KBM-7 (cell line): ENCODE measurements around the gene COQ3.

ENCODE experiments used
- DNase-seq: peaks from one replicate; pipeline ENCODE4 v3.0.0-alpha.2; 2015
- in situ Hi-C: fragments of 300-500 bp; cut with MboI; formaldehyde crosslinking; loops from 2 replicates; pipeline ENCODE4 v1.14.3; 2020; ENCODE audit warnings: low sequenced_read_pairs, low pct_unique_long_range_greater_than_20kb, mixed read lengths

The COQ3 gene

DNA sequence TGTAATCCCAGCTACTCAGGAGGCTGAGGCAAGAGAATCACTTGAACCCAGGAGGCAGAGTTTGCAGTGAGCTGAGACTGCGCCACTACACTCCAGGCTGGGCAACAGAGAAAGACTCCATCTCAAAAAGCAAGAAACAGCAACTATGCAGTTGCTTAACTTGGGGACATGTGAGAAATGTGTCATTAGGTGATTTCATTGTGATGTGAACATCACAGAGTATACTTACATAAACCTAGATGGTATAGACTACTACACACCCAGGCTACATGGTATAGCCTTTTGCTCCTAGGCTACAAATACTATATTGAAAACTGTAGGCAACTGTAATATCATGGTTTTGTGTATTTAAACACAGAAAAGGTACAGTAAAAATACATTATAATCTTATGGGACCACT is 3.3 kb upstream of the COQ3 start:
- no peak for DNase-seq
- in situ Hi-C loops = no loop called here

- no peak for DNase-seq
- in situ Hi-C loops = no loop called here
Measured at GRCh38 chr6:99393366-99393697, 663 bp downstream of the COQ3 start.

GRCh38 chr6:99390896-99391295 is 3.1 kb downstream of the COQ3 start:
- DNase-seq = no peak
- in situ Hi-C loops = no loop called here

GRCh38 chr6:99384507-99384906 is 9.5 kb downstream of the COQ3 start:
- DNase-seq = no peak
- in situ Hi-C loops = no loop called here

DNA sequence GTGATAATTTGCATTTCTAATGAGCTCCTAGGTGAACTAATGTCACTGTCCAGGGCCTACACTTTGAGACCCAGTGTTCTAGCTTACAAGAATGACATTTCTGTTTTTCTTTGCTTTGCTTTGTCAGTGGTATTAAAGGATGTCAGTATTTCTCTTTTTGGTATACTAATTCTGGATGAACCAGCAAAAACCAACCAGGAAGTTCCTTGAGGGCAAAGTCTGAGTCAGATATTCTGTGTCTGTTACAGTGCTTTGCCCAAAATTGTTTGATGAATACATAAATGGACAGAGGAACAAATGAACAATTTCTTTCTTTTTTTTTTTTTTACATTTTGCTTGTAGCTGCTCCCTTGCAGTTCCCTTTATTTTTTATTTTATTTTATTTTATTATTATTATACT is 15.4 kb downstream of the COQ3 start:
- in situ Hi-C loops = no loop called here

DNA sequence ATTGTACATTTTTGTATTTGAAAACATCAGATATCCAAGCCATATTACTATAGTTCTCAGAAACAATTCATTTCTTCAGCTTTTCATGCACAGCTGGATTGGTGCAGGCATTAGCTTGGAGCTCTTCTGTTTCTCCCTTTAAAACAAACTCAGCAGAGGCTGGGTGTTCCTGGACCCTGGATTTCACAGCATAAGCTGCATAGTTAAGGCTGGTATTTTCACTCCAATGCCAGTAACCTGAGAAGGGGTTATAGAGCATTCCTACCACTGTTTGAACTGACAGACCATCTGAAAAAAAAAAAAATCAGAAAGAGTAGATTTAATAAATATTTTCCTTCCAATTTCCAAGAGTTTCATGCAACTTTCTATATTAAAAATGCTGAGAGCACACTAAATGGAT is 24.5 kb downstream of the COQ3 start:
- in situ Hi-C loops = no loop called here
- no peak for DNase-seq

More for the DNA sequence above, 15.4 kb downstream of the COQ3 start:
- no peak for DNase-seq

DNA sequence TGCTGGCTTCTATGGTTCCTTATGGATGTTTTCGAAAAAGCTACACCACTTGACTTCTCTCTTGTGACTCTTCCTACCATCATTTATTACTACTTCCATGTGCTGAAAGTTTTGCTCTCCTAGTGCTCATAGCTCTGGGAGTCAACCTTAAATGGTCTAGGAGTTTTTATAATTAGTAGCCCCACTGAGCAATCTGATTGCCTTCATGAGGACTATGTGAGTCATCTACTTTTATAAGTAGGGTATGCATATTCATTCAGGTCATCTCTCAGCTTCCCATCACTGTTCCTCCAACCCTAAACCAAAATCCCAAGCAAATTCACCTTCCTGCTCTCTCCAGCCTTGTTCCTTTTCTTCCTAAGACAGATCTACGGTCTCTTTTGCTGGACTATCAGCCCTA is 27.1 kb downstream of the COQ3 start:
- in situ Hi-C loops = no loop called here
- no peak for DNase-seq

DNA sequence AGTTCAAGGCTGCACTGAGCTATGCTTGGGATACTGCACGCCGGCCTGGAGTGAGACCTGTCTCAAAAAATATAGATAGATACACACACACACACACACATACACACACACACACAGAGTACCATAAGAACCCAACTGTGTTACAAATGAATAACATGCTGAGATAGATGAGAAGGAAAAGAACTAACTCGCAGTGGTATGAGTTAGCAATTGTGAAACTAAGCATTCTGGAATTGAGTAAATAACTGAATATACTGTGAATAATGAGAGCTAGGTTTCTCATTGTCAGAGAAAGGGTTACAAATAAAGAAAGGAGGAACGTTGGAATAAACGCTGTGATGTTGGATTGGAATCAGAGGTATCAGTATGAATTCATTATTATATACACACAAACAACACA is 30.0 kb downstream of the COQ3 start:
- DNase-seq = no peak
- in situ Hi-C loops = no loop called here

DNA sequence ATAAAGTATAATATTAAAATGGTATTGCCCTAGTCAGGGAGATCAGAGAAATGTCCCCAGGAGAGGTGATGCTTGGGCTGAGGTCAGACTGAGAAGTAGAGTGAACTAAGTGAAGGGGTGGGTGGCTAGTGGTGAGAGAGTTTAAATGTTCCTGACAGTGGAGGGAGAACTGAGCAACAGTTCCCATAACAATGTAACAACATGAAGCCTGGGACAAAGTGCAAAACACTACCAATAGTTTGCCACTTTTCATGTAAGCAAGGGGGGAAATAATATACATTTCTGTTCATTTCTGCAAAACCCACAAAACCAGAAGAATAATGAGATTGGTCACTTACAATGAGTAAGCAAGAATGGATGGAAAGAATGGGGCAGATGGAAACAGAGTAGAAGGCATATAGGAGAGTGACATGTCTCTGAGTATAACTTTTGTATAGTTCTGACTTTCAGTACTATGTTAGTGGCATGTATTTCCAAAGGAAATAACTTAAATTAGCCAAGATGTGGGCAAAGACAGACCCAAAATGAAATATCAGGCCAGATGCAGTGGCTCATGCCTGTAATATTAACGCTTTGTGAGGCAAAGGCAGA is 31.2 kb downstream of the COQ3 start:
- no peak for DNase-seq
- in situ Hi-C loops = no loop called here

GRCh38 chr6:99359800-99360199 is 34.2 kb downstream of the COQ3 start:
- no peak for DNase-seq
- in situ Hi-C loops = no loop called here

DNA sequence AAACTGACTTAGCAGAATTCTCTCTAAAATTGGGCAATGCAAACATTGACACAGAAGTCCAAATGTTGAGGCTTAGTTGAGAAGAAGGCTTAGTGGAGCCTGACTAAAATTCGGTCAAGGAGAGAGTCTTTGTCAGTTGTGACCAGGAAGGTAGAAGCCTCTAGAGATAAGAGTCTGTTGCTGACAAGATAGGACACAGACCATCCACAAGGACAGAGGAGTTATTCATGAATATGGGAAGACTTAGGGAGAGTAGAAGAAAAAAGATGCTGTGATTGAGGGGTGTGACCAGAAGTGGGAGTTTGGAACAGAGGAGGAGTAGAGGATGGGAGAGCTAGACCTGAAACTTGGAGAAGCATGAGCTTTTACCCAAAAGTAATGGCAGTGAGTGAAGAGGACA is 37.4 kb downstream of the COQ3 start:
- in situ Hi-C loops = no loop called here
- DNase-seq = no peak

DNA sequence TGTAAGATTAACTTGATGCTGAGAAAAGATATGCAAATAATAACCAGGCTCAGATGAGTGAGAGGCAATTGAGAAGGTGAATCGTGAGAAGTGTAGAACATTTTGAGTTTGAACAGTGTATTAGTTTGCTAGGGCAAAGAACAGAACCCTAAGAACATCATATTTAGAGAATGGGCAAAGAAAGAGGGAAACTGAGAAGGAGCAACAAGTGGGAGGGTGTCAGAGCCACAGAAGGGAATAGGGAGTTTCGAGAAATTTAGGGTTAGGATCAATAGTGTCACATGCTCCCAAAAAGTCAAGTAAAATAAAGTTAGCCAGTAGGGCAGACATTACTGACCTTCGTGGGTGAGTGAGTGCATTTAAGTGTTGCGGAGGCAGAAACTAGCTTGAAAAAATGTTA is 39.0 kb downstream of the COQ3 start:
- in situ Hi-C loops = no loop called here
- DNase-seq = no peak

DNA sequence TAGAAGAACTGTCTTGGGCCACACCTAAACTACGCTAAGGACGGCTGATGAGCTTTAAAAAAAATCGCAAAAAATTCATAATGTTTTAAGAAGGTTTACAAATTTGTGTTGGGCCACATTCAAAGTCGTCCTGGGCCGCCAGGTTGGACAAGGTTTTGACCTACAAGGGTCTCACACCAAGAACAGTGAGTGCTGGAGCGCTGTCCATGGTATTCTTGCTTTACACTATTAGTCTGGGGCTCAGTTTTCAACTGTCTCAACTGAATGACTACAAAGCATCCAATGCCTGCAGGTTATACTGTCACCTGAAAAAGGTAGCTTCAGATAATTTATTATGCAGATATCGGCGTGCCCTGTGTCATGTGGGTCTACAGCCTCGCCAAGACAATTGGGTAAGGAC is 40.9 kb downstream of the COQ3 start:
- in situ Hi-C loops = no loop called here
- DNase-seq = no peak

DNA sequence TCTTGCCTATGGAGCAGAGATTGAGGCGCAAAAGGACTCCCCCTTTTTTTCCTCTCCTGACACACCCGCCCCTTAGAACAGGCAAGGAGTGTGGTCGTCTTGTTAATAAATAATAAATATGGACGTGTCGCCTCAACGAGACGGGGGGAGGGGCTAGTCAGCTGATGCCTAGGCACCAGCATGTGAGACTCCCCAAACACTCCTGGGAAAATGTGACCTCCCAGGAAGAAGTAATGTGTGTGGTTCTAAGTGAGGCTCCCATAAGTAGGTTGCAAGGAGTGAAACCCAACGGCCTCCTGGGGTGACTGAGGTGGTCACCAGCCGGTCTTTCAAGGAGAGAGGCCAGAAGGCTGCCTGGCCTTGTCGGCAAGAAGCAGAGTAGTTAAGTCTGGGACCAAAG is 43.4 kb downstream of the COQ3 start:
- in situ Hi-C loops = no loop called here
- DNase-seq = no peak

GRCh38 chr6:99349171-99350141 is 44.5 kb downstream of the COQ3 start, which contains the start of gene FAXC:
TSS of gene FAXC (minus strand) at chr6:99349674. CDS start at chr6:99349372, 302 bp downstream.
- in situ Hi-C loops = no loop called here
- DNase-seq = peak; percentile 33

DNA sequence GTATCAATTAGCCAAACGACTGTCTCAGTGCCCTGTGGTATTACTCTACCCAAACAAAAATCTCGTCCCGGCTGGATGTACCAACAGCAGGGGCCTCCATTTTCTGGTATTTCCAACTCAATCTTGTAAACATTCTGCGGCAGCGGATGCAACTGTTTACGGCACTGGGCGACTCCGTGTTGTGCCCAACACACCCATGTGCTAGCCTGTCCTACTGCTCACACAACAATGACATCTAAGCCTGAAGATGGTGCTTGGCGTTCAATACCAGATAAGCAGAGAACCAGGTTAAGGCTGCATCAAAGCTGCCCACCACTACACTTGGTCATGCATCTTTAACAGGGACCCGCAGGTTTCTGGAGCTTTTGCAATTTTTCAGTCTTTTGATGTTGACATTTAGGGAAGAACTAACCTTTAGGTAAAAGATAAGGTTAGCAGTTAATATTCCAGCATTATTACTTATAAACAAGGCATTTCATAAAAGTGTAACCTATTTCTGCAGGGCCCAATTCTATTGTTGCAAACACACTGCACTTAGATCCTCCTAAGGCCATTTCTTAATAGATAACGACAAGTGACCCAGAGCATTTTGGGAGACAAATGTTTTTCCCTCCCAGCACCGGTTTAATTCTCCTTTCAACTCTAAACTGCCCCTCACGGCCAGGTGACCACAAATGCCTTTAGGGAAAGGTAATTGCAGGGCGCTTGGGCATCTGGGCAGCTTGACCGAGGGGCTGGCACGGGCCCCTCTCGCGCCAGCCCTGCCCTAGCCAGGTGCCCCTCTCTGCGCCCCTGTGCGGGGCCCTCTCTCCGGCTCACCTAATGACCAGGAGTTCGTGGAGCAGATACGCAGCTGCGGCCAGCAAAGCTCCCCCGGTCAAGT is 45.5 kb downstream of the COQ3 start:
- no peak for DNase-seq
- in situ Hi-C loops = no loop called here

DNA sequence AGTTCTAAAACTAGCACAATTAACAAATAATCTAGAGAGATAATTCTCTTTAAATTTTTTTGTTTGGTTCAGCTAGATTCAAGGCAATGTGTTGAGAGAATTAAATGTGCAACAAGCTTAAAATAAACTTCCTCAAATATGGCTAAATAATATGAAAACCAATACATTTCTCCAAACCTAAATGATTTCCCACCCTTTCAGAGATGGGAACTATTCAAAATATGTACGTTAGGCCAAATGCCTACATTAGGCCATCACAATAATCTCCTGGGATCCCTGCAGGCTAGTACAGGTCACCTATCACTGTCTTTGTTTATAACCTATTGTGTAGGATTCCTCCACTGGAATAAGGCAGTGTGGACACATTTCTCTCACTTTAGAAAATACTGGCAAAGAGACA is 46.2 kb downstream of the COQ3 start:
- DNase-seq = no peak

GRCh38 chr6:99346595-99346994 is 47.4 kb downstream of the COQ3 start:
- DNase-seq = no peak
- in situ Hi-C loops = no loop called here

More for the DNA sequence above, 46.2 kb downstream of the COQ3 start:
- in situ Hi-C loops = no loop called here

DNA sequence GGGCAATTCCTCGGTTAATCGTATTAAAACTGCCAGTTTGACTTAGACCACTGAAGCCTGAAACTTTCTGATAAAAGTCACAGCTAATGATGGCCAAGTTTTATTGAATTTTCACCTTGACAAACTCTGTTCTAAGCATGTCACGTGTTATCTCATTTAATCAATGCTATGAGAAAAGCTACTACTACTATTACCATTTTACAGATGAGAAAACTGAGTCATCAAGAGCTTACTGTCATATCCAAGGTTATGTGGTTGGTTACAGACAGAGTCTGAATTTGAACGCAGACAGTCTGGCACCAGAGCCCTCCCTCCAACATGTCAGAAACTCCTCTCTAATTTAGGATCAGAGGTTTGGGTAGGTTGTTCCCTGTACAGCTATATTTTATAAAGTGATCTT is 48.8 kb downstream of the COQ3 start:
- DNase-seq = no peak

DNA sequence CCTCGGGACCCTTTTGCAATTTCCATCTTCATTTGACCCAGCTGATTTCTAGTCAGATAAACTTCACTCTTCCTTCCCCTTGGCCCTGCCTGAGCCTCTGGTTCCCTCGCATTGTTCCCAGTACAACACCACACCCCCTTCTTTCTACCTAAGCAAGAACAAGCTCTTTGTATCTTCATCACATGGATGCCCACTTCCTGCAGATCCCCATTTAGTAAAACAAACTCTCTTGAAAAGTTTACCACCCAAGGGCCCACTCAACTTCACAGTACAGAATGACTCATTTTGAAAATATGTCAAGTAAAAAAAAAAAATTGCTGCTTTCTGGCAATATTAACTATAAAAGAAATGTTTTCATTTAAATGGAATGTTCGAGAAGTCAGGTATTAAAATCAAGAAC is 49.7 kb downstream of the COQ3 start:
- no peak for DNase-seq
- in situ Hi-C loops = no loop called here

More for the DNA sequence above, 48.8 kb downstream of the COQ3 start:
- in situ Hi-C loops = no loop called here
